Forelimb muscle (tissue), 1 donor: Measurements from ENCODE around the gene CSPG5. TPM values are rescaled to one million over a fixed set of nuclear protein-coding genes. Genes with fewer than 3 reads are reported as not detected.

ENCODE experiments used
- DNase-seq: peaks from one replicate; pipeline ENCODE4 v3.0.0-alpha.2; 2013; ENCODE audit warnings: low read depth
- polyA plus RNA-seq: library from polyadenylated mRNA; unstranded; fragments of 120-200 nt; gene quantifications from one replicate; pipeline ENCODE4 v1.2.1, GENCODE V29; 2013; ENCODE audit not compliant: insufficient read length

The CSPG5 gene
- polyA plus RNA-seq, result 1.8 TPM

GRCh38 chr3:47578691-47579632 is at the start of gene CSPG5:
CSPG5 (minus strand) TSS chr3:47578865; CDS start chr3:47578693, 172 bp downstream.
- no peak for DNase-seq

- no peak for DNase-seq
Measured at GRCh38 chr3:47628426-47628825, 49.8 kb upstream of the CSPG5 start.

GRCh38 chr3:47622671-47623461 is 44.2 kb upstream of the CSPG5 start:
- no peak for DNase-seq

GRCh38 chr3:47617086-47618010 is 38.7 kb upstream of the CSPG5 start:
- no peak for DNase-seq

GRCh38 chr3:47614788-47615187 is 36.1 kb upstream of the CSPG5 start:
- DNase-seq, result no peak

- no peak for DNase-seq
Measured at GRCh38 chr3:47613722-47614121, 35.1 kb upstream of the CSPG5 start.

GRCh38 chr3:47612879-47613278 is 34.2 kb upstream of the CSPG5 start:
- no peak for DNase-seq

GRCh38 chr3:47612178-47612577 is 33.5 kb upstream of the CSPG5 start:
- DNase-seq, result peak; percentile 5

- no peak for DNase-seq
Measured at GRCh38 chr3:47611576-47611975, 32.9 kb upstream of the CSPG5 start.

GRCh38 chr3:47610583-47610982 is 31.9 kb upstream of the CSPG5 start:
- no peak for DNase-seq

- no peak for DNase-seq
Measured at GRCh38 chr3:47607335-47607734, 28.7 kb upstream of the CSPG5 start.

- no peak for DNase-seq
Measured at GRCh38 chr3:47606165-47606564, 27.5 kb upstream of the CSPG5 start.

GRCh38 chr3:47605652-47606051 is 27.0 kb upstream of the CSPG5 start:
- no peak for DNase-seq

- no peak for DNase-seq
Measured at GRCh38 chr3:47604145-47604544, 25.5 kb upstream of the CSPG5 start.

- DNase-seq, result no peak
Measured at GRCh38 chr3:47603332-47603731, 24.7 kb upstream of the CSPG5 start.

- DNase-seq, result no peak
Measured at GRCh38 chr3:47601281-47601680, 22.6 kb upstream of the CSPG5 start.

- no peak for DNase-seq
Measured at GRCh38 chr3:47594792-47595191, 16.1 kb upstream of the CSPG5 start.

GRCh38 chr3:47592066-47592795 is 13.6 kb upstream of the CSPG5 start:
- DNase-seq, result no peak

- DNase-seq, result no peak
Measured at GRCh38 chr3:47590216-47590615, 11.6 kb upstream of the CSPG5 start.

GRCh38 chr3:47588587-47588986 is 9.9 kb upstream of the CSPG5 start:
- no peak for DNase-seq

- no peak for DNase-seq
Measured at GRCh38 chr3:47588053-47588452, 9.4 kb upstream of the CSPG5 start.
